Mesenteric fat pad (tissue), 1 donor: Measurements from ENCODE around the gene SPPL2B. TPM values are rescaled to one million over a fixed set of nuclear protein-coding genes. Genes with fewer than 3 reads are reported as not detected.

Source experiments
- DNase-seq: peaks from one replicate; pipeline ENCODE4 v3.0.0-alpha.2; 2020; ENCODE audit warnings: low spot score
- total RNA-seq: library from RNA; stranded (reverse); fragmentation: NEBNext Ultra II Directional; extraction: Animal tissue kit (Norgen Biotek cat#: 25700); gene quantifications from one replicate; pipeline ENCODE4 v1.2.1, GENCODE V29; 2021
- donor health status: DM: yes; HTN: yes; CAD: no.

Gene SPPL2B
- total RNA-seq, 1 donor from 2014 or later, result 37.8 TPM

DNA sequence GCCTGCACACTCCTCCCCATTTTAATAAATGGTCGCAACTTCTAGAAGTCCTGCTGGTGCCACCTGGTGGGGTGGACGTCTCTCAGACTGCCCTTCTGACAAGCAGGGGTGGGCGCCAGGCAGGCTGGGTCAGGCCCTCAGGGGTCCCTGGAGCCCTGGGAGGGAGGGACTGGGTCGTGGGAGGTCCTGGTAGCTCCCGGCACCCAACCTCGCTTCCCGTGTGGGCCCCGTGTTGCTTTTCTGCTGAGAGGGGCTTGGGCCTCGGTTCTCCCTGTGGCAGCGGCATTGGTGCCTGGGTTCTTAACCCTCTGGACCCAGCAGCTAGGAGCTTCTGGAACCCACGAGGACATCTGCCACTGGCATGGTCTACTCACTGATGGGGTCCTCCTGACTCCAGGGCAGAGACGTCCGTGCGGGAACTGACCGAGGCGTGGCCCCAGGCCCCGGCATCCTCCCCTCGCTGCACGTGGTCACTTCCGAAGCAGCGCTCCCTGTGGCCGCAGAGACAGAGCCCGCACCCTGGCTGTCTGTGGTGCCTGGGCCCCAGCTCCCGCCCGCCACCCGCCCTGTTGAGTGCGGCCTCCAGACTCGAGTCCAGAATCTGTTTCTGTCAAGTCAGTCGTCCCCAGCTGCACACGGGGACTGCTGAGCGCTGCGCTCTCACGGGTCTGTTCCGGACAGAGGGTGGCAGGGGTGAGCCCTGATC, 25.6 kb downstream of the SPPL2B start:
- no peak for DNase-seq

DNA sequence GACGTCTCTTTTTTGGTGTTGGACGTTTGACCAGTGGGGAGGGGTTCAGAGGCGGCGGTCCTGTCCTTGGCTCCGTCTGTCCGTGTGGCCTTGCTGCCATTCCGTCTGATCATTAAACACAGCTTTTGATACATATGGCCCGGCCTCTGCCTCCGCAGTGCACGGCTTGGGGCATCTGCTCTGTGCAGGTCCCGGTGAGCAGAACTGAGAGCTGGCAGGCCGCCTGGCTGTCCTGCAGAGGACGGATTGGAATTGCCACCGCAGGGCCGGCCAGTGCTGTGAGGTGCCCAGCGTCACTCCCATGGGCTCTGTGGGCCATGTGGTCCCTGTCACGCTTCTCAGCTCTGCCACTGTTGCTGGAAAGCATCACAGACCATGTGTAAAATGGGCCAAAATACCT, 26.2 kb downstream of the SPPL2B start:
- no peak for DNase-seq

DNA sequence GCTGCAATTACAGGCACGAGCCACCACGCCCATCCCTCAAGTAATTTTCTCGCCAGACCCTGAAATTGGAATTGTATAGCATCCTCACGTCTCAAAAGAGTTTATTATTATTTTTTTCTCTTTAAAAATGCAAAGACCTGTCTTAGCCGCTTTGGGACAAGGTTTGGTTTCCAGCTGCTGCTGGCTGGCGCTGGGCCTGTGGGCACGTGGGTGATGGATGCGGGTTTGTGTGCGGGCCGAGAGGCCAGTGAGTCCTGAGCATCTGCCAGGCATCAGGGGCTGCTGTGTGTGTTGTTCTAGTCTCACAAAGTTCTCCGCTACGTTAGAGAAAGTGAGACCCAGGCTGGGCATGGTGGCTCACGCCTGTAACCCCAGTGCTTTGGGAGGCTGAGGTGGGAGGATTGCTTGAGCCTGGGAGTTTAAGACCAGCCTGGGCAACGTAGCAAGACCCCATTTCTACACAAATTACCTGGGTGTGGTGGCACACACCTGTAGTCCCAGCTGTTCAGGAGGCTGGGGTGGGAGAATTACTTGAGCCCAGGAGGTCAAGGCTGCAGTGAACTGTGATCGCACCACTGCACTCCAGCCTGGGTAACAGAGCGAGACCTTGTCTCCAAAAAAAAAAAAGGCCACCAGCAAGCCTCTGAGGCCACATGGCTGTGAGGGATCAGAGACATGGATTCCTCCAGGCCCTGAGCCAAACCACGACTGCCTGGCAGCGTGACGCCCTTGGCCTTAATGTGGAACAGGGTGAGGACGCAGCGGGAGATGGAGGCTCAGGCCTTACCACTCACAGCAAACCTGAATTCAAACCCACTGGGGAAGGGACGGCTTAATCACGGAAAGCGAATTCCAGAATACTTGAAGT, 26.9 kb downstream of the SPPL2B start:
- no peak for DNase-seq

DNA sequence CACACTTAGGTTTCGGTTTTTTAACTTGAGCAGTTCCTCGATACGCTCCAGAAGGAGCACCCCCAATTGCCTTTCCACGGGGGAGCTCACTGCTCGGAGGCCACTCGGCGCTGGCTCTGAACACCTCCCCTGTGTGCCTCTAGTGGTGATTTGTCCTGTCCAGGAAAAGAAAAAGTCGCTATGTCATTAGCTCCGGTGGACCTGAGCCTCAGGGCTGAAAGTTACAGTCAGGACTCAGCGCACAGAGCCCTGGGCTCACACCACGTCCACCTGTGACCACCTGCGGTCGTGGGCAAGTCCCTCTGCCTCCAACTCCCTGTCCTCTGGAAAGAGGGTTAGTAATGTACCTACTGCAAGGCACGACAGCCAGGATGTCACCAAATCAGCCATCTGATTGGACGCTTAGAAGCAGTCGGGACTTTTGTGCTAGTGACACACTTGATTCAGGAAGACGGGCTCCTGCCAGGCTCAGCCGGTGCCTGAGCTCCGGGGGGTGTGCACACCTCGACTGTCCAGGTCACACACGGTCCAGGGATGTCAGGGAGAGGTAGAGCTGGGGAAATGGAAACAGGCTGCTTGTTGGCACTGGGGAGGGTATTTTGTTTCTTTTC, 27.7 kb downstream of the SPPL2B start:
- no peak for DNase-seq

DNA sequence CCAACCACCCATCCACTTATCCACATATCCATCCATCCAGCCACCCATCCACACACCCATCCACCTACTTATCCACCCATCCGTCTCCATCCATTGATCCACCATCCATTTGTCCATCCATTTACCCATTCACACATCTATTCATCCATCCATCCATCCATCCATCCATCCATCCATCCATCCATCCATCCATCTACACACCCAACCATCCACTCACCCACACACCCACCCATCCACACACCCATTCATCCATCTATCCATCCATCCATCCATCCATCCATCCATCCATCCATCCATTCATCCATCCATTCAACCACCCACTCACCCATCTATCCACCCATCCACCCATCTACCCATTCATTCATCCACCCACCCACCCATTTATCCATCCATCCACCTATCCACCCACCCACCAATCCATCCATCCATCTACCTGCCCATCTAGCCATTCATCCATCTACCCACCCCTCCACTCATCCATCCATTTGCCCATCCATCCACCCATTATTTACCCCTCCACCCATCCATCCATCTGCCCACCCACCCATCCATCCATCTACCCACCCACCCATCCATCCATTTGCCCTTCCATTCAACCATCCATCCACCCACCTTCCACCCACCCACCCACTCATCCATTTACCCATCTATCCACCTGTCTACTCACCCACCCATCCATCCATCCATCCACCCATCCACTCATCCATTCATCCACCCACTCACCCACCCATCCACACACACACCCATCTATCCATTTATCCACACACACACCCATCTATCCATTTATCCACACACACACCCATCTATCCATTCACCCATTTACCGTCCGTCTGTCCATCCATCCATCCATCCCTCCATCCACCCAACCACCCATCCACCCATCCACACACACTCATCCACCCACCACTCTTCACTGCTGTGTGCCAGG, 29.1 kb downstream of the SPPL2B start:
- no peak for DNase-seq

DNA sequence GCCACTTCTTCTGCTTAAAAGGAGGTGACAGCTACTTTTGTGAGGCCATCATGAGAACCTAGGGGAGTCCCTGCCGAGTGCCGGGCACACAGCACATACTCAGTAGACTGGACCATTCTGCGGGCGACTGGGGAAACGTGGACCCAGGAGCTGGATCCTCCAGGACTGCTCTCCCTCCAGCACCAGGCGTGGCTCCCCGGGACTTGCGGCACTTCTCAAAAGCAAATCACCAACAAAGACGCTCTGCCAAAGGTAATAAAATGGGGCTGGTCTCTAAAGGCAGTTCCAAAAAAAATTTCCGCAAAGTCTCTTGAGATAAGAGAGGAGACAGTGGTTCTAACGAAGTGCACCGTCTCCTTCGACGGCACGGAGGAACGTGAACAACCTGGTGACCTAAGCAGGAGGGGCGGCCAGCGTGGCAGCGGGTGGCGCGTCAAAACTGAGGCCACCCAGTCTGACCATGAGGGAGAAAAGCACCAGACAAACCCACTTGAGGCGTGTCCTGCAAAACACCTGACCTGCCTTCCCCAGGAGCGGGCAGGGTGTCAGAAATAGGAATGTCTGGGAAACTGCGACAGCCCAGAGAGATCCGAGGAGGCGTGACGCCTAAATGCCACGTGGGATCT, 30.2 kb downstream of the SPPL2B start:
- no peak for DNase-seq

GRCh38 chr19:2359992-2360685, 31.7 kb downstream of the SPPL2B start, which contains the start of gene TMPRSS9:
Gene TMPRSS9 (plus strand): TSS chr19:2360265. CDS start chr19:2389786, 29,521 bp downstream.
- no peak for DNase-seq

GRCh38 chr19:2360833-2361232, 32.3 kb downstream of the SPPL2B start:
- DNase-seq, result no peak

DNA sequence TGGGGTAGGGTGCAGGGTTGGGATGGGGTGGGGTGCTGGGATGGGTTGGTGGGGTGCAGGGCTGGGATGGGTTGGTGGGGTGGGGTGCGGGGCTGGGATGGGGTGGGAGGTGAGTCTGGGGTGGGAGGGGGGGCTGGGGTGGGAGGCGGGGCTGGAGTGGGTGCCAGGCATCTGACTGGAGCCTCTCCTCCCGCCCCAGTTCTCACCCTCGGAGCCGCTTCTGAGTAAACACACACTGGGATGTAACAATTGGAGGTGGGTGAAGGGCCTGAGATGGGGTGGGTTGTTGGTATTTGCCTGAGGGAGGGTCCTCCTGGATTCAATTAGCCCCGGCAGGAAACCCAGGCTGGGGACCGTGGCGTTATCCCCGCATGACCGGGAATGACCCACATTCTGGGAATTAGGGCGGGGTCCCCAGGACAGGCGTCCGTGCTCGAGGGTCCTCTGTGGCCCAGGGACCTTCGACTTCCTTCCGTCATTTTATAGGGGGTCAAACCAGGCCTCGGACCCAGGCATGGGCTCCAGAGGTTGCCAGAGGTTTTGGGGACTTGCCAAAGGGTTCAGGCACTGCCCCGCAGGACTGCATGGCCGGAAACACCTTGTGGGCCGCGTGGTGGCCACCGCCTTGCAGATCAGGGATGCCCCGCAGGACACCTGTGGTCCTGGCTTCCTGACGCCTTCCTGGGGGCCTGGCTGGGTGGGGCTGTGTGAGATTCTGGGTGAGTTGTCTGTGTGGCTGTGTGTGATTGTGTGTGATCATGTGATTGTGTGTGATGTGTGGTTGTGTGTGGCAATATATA, 33.0 kb downstream of the SPPL2B start:
- no peak for DNase-seq

- no peak for DNase-seq
These were observed 33.8 kb downstream of the SPPL2B start for GRCh38 chr19:2362046-2362969.

GRCh38 chr19:2362970-2363300, 34.5 kb downstream of the SPPL2B start:
- DNase-seq, result no peak

- DNase-seq, result no peak
These were observed 34.9 kb downstream of the SPPL2B start for GRCh38 chr19:2363419-2363818.

- DNase-seq, result no peak
These were observed 36.9 kb downstream of the SPPL2B start for GRCh38 chr19:2365201-2365970.

DNA sequence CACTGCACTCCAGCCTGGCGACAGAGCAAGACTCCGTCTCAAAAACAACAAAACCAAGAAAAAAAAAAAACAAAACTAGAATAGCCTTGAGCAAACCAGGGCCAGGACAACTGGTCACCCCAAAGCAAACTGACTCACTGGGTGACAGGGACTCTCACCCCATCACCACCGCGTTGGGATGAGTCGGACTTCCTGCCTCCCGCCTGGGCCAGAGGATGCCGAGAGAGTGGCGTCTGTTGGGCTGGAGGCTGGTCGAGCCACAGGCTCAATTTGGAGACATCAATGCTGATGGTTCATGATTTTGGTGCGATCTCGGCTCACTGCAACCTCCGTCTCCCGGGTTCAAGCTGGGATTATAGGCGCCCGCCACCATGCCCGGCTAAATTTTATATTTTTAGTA, 43.2 kb downstream of the SPPL2B start:
- DNase-seq, result no peak

DNA sequence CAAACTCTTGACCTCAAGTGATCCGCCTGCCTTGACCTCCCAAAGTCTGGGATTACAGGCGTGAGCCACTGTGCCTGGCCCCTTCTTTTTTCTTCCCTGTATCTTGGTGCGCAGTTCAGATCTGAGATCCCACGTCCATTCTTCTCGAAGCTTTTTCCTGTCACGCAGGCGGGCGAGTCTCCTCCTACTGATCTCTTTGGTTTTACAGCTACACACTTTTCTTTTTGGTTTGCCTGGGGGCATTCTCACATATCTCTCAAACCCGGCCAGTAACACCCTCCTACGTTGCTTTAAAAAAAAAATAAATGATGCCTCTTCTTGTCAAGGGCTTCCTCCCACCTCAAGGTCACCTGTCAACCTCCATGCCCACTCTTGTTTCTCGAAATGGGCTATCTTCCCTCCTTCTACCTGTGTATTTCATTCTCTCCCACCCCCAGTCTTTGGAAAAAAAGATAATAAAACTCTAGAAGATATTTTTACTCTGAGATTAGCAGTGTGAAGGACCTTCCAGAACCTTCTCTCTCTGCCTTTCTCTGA, 43.7 kb downstream of the SPPL2B start:
- no peak for DNase-seq

GRCh38 chr19:2374808-2375207, 46.3 kb downstream of the SPPL2B start:
- no peak for DNase-seq
